GM12878 (cell line): Measurements from ENCODE around the gene SARS1. TPM values are rescaled to one million over a fixed set of nuclear protein-coding genes. Genes with fewer than 3 reads are reported as not detected.

Source experiments
- ATAC-seq: fragments of 200-7000 bp; cut with Tn5 transposase; 3 replicates; pipeline ENCODE4 v1.9.1; 2020; ENCODE audit warnings: mild to moderate bottlenecking, moderate library complexity
- BruUV-seq: library from RNA; stranded (reverse); fragments of 400-500 nt; replicated peaks from 2 replicates; lab custom pipeline; 2021; lab: Mats Ljungman, UMichigan
- CTCF ChIA-PET: fragments of 300-600 bp; sonication (Branson Sonifier 250); formaldehyde crosslinking; extraction: SDS; loops from one replicate; lab custom pipeline; 2021; ENCODE audit warnings: inconsistent platforms; lab: Yijun Ruan, JAX
- POLR2A ChIA-PET: fragments of 350-600 bp; formaldehyde crosslinking; extraction: SDS; loops from one replicate; lab custom pipeline; 2021; ENCODE audit warnings: inconsistent platforms; lab: Charles Lee
- RAD21 ChIA-PET: fragments of 300-600 bp; sonication (Branson Sonifier 250); formaldehyde crosslinking; loops from one replicate; lab custom pipeline; 2023; ENCODE audit warnings: antibody characterized with exemption; ENCODE audit not compliant: unreplicated experiment; lab: Charles Lee
- SMC1A ChIA-PET: fragments of 300-600 bp; sonication (Branson Sonifier 250); formaldehyde crosslinking; loops from one replicate; lab custom pipeline; 2023; ENCODE audit not compliant: unreplicated experiment, uncharacterized antibody; lab: Charles Lee
- DNase-seq: peaks from one replicate; pipeline ENCODE4 v3.0.0-alpha.2; 2011; ENCODE audit warnings: low read depth, low spot score
- FAIRE-seq: peaks from 3 replicates; lab custom pipeline; 2011; peaks lifted over from hg19 to GRCh38; lab: Jason Lieb, UNC
- H2AFZ ChIP-seq: 2 replicates; pipeline ENCODE4 v1.6.0; 2011; ENCODE audit warnings: low read depth, low read length, control low read depth; ENCODE audit not compliant: control insufficient read depth
- H3K27ac ChIP-seq: 2 replicates; pipeline ENCODE4 v1.5.1; 2011; ENCODE audit warnings: control low read depth; ENCODE audit not compliant: control insufficient read depth, insufficient read depth
- H3K27me3 ChIP-seq, 2 experiments: replicated peaks in 1 of 2; 2 replicates each; pipeline versions ENCODE4 v1.6.0 to v1.6.1; 2011; ENCODE audit warnings: low read length in 1 of 2; ENCODE audit not compliant: control insufficient read depth in 2 of 2, insufficient read depth in 2 of 2
- H3K36me3 ChIP-seq, 2 experiments: 2 replicates each; pipeline ENCODE4 v1.5.1; 2011; ENCODE audit warnings: low read length in 1 of 2; ENCODE audit not compliant: control insufficient read depth in 2 of 2, insufficient read depth in 2 of 2
- H3K4me1 ChIP-seq: 2 replicates; pipeline ENCODE4 v1.6.1; 2011; ENCODE audit warnings: mild to moderate bottlenecking, low read length, moderate library complexity, mixed read lengths; ENCODE audit not compliant: control insufficient read depth, insufficient read depth
- H3K4me2 ChIP-seq: 2 replicates; pipeline ENCODE4 v1.6.0; 2011; ENCODE audit warnings: control low read depth; ENCODE audit not compliant: control insufficient read depth, insufficient read depth
- H3K4me3 ChIP-seq: fragments of 200-600 bp; sonication (generic); 2 replicates; pipeline ENCODE4 v1.5.1; 2016
- H3K79me2 ChIP-seq: 2 replicates; pipeline ENCODE4 v1.6.0; 2011; ENCODE audit warnings: low read length; ENCODE audit not compliant: control insufficient read depth, insufficient read depth
- H3K9ac ChIP-seq: 2 replicates; pipeline ENCODE4 v1.8.0; 2011; ENCODE audit warnings: low read length, control low read depth, mixed read lengths; ENCODE audit not compliant: control insufficient read depth, insufficient read depth
- H3K9me3 ChIP-seq: replicated peaks from 3 replicates; pipeline ENCODE4 v1.5.1; 2011; ENCODE audit warnings: mild to moderate bottlenecking, low read length; ENCODE audit not compliant: control insufficient read depth, insufficient read depth
- H4K20me1 ChIP-seq: 2 replicates; pipeline ENCODE4 v1.6.0; 2011; ENCODE audit not compliant: control insufficient read depth, insufficient read depth
- CHD2 ChIP-seq: IDR thresholded peaks from 2 replicates; pipeline ENCODE4 v1.6.1; 2011; ENCODE audit warnings: low read depth, low read length, improper control_type of control experiment, borderline replicate concordance
- WRNIP1 ChIP-seq: IDR thresholded peaks from 2 replicates; pipeline ENCODE4 v1.6.1; 2011; ENCODE audit warnings: low read depth, low read length, improper control_type of control experiment, borderline replicate concordance
- WGBS: methylation state at CpG from one replicate; pipeline ENCODE4 v1.1.6; 2016; ENCODE audit warnings: low lambda C conversion rate; ENCODE audit not compliant: insufficient replicate concordance, insufficient coverage; ENCODE audit errors: missing lambda C conversion rate; 5-methylcytosine and 5-hydroxymethylcytosine counted together
- in situ Hi-C: fragments of 300-500 bp; cut with MboI; formaldehyde crosslinking; loops from 9 replicates; pipeline ENCODE4 v1.14.3; 2018; ENCODE audit warnings: mixed read lengths
- intact Hi-C: fragments of 100-400 bp; cut with micrococcal nuclease; formaldehyde crosslinking; loops from one replicate; pipeline ENCODE4 v1.14.2; 2022; ENCODE audit not compliant: unreplicated experiment
- polyA plus RNA-seq, 11 experiments: library from polyadenylated mRNA; depleted of rRNA in 4 of 11; unstranded in 6 of 11; stranded (reverse) in 5 of 11; fragments of >200 nt; fragmentation: Nextera tagmentation in 4 of 11; fragmentation: Illumina TruSeq in 1 of 11; extraction: Ambion mirVana in 4 of 11; extraction: Trizol in 1 of 11; gene quantifications; 1 replicate in 1 of 11; 2 replicates in 10 of 11; pipeline versions ENCODE4 v1.2.1 to v1.2.3, GENCODE V29; 2011 to 2016; ENCODE audit warnings: inconsistent platforms in 2 of 11, missing spikeins in 2 of 11, low read depth in 1 of 11
- total RNA-seq, 4 experiments: library from RNA; depleted of rRNA in 3 of 4; stranded (reverse); fragments of >200 nt in 3 of 4; fragmentation: Illumina TruSeq in 1 of 4; extraction: Trizol in 1 of 4; gene quantifications; 2 replicates each; pipeline versions ENCODE4 v1.2.1 to v1.2.3, GENCODE V29; 2013 to 2021
- TF ChIP-seq, protein P1 (sequence below): fragments of 450-650 bp; IDR thresholded peaks from 2 replicates; pipeline ENCODE4 v1.6.1; 2017; ENCODE audit warnings: antibody characterized with exemption, mild to moderate bottlenecking, moderate library complexity

Gene SARS1
- total and polyA plus RNA-seq, 10 of the 15 experiments (the other 5 are each of a cell fraction or from before 2014, with no cell fraction given), result 103 to 202 (median 138) TPM

DNA sequence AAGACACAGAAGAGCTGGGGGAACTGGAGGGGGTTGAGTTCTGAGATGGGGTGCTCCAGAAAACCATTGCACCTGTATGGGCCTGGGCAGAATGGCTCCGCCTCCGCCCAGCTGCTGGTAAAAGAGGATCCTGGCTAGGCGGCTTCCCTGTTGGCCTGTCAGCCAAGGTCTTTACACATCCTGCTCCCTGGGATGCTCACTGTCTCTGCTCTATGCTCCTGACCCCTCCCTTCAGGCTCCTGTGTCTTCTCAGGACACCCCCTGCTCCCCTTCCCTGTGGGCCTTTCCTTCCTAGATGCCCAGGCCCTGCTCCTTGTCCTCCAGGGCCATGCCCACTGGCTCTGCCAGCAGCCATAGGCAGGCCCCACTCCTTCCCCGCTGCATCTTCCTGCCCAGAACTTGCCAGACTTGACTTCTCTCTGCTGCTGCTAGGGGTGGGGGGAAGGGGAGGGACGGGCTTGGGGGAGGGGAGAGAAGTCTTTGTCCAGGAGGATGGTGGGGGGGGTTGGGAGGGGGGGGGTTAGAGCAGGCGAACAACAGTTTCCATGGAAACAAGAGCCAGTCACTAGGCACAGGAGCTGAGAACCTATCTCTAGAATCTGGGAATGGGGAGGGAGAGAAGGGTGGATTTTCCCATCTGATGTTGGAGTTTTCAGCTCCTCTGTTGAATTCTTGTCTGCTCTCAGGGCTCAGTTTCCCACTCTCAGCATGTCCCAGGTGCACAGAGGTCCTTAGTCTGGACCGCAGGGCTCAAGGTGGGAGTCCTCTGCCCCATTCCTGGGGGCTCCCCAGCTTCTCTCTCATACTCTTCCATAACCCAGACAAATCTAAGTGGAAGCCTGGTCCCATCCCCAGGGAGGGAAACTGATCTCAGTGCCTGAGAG lies 46.2 kb downstream of the SARS1 start:
- no peak overlapping the region for H2AFZ ChIP-seq
- no peaks in the 10 kb centered on the region for H3K4me1 ChIP-seq
- ChIA-PET RAD21 (interaction anchor here (1.2 kb wide), 1 partner anchor 272 kb away, joined by 4 read pairs; no protein-coding TSS in a partner anchor), POLR2A (no interaction called here), SMC1A (interaction anchor here (1.0 kb wide), 1 partner anchor 231 kb away, joined by 4 read pairs; no protein-coding TSS in a partner anchor), CTCF (interaction anchor here (1.0 to 1.6 kb wide), 4 partner anchors 18 to 272 kb away, joined by 4 to 9 read pairs (median 6); no protein-coding TSS in a partner anchor)
- WGBS, result 38% methylated on average over 5 of the region's 7 CpGs
- no peaks in the 10 kb centered on the region for H3K36me3 ChIP-seq
- in situ Hi-C loops, result loop anchor here (5.0 kb wide), 2 partner anchors 142 to 272 kb away; no protein-coding TSS in a partner anchor
- DNase-seq (no peak), ATAC-seq (no peak), FAIRE-seq (no peak)
- H3K79me2 ChIP-seq, result no peaks in the 10 kb centered on the region
- H3K4me3 ChIP-seq, result no peak overlapping the region
- H3K27ac ChIP-seq, result no peak overlapping the region
- H3K9ac ChIP-seq, result no peak overlapping the region
- no peaks in the 10 kb centered on the region for H3K27me3 ChIP-seq
- intact Hi-C loops, result no loop called here
- no peaks in the 10 kb centered on the region for H4K20me1 ChIP-seq
- no TSS peak for BruUV-seq
- TF ChIP-seq WRNIP1 (no peak), CHD2 (no peak)
- TF ChIP-seq, protein P1, sequence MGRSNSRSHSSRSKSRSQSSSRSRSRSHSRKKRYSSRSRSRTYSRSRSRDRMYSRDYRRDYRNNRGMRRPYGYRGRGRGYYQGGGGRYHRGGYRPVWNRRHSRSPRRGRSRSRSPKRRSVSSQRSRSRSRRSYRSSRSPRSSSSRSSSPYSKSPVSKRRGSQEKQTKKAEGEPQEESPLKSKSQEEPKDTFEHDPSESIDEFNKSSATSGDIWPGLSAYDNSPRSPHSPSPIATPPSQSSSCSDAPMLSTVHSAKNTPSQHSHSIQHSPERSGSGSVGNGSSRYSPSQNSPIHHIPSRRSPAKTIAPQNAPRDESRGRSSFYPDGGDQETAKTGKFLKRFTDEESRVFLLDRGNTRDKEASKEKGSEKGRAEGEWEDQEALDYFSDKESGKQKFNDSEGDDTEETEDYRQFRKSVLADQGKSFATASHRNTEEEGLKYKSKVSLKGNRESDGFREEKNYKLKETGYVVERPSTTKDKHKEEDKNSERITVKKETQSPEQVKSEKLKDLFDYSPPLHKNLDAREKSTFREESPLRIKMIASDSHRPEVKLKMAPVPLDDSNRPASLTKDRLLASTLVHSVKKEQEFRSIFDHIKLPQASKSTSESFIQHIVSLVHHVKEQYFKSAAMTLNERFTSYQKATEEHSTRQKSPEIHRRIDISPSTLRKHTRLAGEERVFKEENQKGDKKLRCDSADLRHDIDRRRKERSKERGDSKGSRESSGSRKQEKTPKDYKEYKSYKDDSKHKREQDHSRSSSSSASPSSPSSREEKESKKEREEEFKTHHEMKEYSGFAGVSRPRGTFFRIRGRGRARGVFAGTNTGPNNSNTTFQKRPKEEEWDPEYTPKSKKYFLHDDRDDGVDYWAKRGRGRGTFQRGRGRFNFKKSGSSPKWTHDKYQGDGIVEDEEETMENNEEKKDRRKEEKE, result no peak
- no peak overlapping the region for H3K4me2 ChIP-seq
- H3K9me3 ChIP-seq, result no peaks in the 10 kb centered on the region
